Vagina (tissue), 2 donors: ENCODE measurements around the gene RBM19.

ENCODE experiments used
- CTCF ChIP-seq, 3 experiments: fragments of 450-650 bp in 2 of 3; fragments of 200-600 bp in 1 of 3; sonication (generic) in 1 of 3; IDR thresholded peaks; one replicate each; pipeline ENCODE4 v1.5.1; 2017 to 2019; ENCODE audit warnings: antibody characterized with exemption in 3 of 3, mild to moderate bottlenecking in 2 of 3, moderate library complexity in 2 of 3
- POLR2AphosphoS5 ChIP-seq, 2 donors: sonication (generic); formaldehyde crosslinking; IDR thresholded peaks; one replicate each; pipeline ENCODE4 v1.9.0; 2017; ENCODE audit warnings: antibody characterized with exemption in 2 of 2, mild to moderate bottlenecking in 2 of 2, low read depth in 1 of 2; ENCODE audit not compliant: insufficient read depth in 1 of 2

- TF ChIP-seq CTCF (IDR thresholded peaks at IDR 0.05) (no peak), POLR2AphosphoS5 (IDR thresholded peaks at IDR 0.05; ENCODE audit: insufficient read depth in 1 of 2, low read depth in 1 of 2) (no peak)
Observed at GRCh38 chr12:113777751-113778150, 188.4 kb downstream of the RBM19 start.
